DND-41 (cell line): ENCODE results near the gene DLGAP1.

Source experiments
- CTCF ChIP-seq: IDR thresholded peaks from 2 replicates; pipeline ENCODE4 v1.5.1; 2012; ENCODE audit warnings: borderline replicate concordance, low read length, moderate library complexity, mild to moderate bottlenecking; ENCODE audit not compliant: poor library complexity, severe bottlenecking; ENCODE audit errors: extremely low read depth
- EZH2 ChIP-seq: IDR thresholded peaks from 3 replicates; pipeline ENCODE4 v1.6.1; 2012; ENCODE audit warnings: borderline replicate concordance, low read depth, mild to moderate bottlenecking, moderate library complexity, low read length, inconsistent platforms; ENCODE audit not compliant: severe bottlenecking

GRCh38 chr18:3871687-3872086, 583.4 kb downstream of the DLGAP1 start:
- TF ChIP-seq CTCF (no peak), EZH2 (no peak)
